ENCODE measurements around the gene EDA.

The EDA gene

DNA sequence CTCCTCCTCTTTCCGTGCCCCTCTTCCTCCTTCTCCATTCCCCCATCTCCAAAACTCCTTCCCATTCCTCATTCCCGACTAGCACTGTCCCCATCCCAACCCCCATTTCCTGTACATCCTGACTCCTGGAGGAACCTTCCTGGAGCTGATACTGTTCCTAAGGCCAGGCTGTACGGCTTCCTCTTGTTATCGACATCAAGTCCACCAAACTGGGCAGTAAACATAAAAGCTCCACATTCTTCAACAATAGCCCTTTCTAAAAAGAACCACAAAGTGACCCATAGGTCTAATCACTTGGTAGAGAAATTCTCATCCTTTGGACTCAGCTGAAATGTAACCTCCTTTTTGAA is 410.9 kb downstream of the EDA start:
- DNase-seq (ENCODE audit: low spot score): no peak

- no peak for DNase-seq (ENCODE audit: low spot score)
Observed at GRCh38 chrX:70029863-70030262, 413.9 kb downstream of the EDA start.

DNA sequence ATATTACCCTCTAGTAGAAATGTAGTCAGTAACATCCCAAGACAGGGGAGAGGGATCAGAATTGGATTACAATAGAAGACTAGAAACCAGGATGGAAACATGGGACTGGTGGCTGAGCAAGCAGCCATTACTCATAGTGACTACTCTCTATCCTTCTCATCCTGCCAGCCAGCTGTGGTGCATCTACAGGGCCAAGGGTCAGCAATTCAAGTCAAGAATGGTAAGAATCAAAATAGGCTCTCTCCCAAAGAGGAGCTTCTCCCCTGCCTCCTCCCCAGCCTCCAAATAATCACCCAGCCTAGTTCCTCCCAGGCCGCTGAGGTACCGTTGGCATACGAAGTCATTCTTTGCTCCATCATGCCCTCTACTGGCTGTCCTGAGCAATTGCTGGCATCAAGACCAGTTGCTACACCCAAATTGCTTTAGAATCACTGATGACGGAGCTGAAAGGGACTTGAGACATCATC is 414.4 kb downstream of the EDA start:
- peak; percentile 45 for DNase-seq (ENCODE audit: low spot score)

DNA sequence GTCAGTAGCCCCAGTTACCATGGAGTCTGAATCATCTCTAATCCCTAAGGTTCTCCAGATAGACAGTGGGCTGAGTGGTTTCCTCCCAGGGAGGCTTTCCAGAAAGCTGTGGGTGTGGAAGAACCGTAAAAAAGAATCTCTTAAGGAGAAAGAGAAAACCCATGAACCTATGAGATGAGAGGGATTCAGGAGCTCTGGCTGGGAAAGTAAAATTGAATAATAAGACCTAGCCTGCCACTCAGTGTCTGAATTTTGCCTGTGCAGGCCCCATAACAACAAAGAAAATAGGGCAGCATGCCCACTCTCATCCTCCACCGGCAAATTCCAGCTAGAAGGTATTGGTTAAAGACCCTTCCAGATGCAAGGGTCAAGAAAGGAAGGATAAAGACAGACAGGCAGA is 416.9 kb downstream of the EDA start:
- no peak for DNase-seq (ENCODE audit: low spot score)

GRCh38 chrX:70033348-70034051 is 417.6 kb downstream of the EDA start:
- DNase-seq (ENCODE audit: low spot score): no peak

GRCh38 chrX:70034646-70035045 is 418.7 kb downstream of the EDA start:
- no peak for DNase-seq (ENCODE audit: low spot score)

- DNase-seq (ENCODE audit: low spot score): no peak
Observed at GRCh38 chrX:70038515-70038914, 422.6 kb downstream of the EDA start.

- no peak for DNase-seq (ENCODE audit: low spot score)
Observed at GRCh38 chrX:70038951-70039350, 423.0 kb downstream of the EDA start.

DNA sequence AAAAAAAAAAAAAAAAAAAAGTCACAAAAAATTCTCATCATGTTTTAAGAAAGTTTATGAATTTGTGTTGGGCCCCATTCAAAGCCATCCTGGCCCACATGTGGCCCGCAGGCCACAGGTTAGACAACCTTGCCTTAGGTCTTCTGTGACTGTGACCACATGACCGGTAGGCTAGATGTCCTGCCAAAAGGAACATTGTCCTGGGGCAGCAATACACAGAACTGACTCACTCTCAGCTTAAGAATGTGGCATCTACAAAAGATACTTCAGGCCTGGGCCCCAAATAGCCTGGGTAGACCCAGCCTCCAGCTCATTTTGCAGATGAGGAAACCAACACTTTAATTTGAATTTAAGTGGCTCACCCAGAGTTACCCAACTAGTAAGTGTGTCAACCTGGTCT is 423.8 kb downstream of the EDA start:
- no peak for DNase-seq (ENCODE audit: low spot score)

DNA sequence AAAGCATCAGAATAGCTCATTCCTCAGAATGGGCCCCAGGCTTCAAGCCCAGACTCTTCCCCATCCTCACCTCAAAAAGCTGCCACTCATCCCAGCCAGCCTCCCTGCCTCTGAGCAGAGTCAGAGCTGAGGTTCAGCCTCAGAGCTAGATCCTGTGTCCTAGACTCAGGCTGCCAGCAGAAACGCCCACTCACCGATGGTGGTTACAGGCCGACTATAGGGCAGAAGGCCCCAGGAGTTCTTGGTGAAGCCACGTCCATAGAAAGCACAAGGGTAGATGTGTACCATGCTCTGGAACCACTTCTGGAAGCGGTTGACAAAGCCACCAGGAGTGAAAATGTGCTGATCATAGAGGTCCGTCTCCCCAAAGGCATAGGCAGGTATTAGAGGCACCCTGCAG is 426.1 kb downstream of the EDA start:
- no peak for DNase-seq (ENCODE audit: low spot score)

GRCh38 chrX:70042399-70043371 is 426.8 kb downstream of the EDA start:
- DNase-seq (ENCODE audit: low spot score): no peak

- DNase-seq (ENCODE audit: low spot score): no peak
Observed at GRCh38 chrX:70043685-70044084, 427.8 kb downstream of the EDA start.

DNA sequence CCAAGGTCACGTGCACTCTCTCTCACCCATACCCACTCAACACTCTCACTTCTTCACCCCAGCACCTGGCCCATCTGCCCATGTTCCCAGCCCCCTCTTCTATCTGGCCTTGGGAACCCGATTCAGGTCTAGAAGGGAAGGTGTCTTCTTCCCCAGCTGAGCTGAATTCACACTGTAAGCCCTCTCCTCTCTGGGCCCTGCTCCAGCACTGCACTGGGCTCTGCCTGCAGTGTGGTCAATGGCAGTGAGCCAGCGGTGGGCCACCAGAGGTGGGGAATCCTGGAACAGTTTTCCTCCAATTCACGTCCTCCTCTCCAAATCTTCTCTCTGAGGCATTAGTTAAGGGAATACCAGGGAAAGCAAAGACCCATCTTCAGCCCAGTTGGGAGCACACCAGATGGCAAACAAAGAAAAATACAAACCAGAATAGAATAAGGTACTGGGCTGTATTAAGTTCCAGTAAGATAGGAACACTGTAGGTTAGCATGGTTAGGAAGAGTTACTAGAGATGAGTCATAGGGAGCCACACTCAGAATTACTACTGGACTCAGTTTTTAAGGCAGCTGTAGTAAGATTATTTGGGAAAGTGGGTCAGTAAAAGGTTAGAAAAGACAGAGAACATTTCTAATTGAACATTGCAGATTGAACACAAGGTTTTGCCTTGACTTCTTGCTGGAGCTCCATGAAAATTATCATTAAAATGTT is 428.8 kb downstream of the EDA start:
- DNase-seq (ENCODE audit: low spot score): no peak

GRCh38 chrX:70046978-70047377 is 431.1 kb downstream of the EDA start:
- DNase-seq (ENCODE audit: low spot score): no peak

DNA sequence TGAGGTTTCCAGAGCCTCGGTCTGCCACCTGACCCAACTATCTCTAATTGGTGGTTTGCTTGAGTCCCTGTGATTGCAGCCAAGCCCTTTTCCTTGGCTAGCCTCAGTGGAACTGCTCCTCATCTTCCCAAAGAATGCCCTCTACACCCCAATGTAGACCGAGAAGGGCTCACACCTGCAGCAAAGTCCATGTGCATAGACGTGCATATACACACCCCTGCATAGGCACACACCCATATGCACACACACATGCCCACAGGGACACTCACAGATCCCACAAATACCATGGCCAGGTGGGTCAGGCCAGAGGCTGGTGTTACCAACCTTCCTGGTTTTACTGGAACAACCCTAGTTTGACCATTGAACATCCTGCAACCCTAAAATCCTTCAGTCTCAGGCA is 433.5 kb downstream of the EDA start:
- no peak for DNase-seq (ENCODE audit: low spot score)

DNA sequence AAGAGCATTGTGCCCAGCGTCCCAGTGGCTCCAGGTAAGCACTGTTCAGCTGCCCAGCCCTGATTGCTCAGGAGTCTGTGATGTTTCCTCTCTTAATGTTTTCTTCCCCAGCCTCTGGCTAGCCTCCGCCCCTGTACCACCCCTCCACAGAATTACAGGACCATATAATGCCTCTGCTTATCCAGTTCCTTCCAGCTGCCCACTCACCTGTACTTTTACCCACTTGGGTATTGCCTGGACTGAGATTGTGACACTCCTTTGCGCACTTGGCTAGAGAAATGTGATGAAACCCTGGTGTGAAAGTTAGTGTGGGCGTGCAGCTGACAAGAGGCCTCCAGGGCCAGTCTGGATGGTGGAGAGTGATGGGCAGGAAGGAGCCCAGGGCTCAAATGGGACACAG is 434.0 kb downstream of the EDA start, which contains the start of gene AWAT2:
AWAT2 (minus strand) TSS at position 14 of the 400 bp plus-strand sequence; CDS start at position 8, 6 bp downstream.
- DNase-seq (ENCODE audit: low spot score): no peak

- DNase-seq (ENCODE audit: low spot score): no peak
Observed at GRCh38 chrX:70052895-70053615, 437.1 kb downstream of the EDA start.

- no peak for DNase-seq (ENCODE audit: low spot score)
Observed at GRCh38 chrX:70054391-70054790, 438.5 kb downstream of the EDA start.

DNA sequence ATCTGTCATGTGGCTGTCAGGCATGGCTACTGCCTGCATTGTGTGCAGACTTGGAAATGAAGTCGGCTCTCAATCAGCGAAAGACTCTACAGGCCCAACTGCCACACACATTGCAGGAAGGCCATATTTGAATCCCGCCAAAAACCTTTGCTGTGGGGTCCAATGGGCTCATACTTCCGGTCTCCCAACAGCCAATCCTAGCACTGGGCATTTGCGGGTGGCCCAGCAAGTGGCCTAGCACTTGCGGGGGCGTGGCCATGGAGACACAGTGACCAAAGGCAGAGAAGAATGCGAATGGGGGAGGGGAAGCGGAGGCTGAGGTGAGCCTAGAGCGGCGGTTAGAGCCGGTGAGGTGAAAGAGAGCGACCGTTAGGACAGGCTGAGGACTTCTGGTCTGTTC is 446.2 kb downstream of the EDA start, which contains the start of gene OTUD6A:
OTUD6A (plus strand) TSS at position 382 of the 400 bp plus-strand sequence. CDS start 68 bp downstream, outside the sequence.
- DNase-seq (ENCODE audit: low spot score): no peak

DNA sequence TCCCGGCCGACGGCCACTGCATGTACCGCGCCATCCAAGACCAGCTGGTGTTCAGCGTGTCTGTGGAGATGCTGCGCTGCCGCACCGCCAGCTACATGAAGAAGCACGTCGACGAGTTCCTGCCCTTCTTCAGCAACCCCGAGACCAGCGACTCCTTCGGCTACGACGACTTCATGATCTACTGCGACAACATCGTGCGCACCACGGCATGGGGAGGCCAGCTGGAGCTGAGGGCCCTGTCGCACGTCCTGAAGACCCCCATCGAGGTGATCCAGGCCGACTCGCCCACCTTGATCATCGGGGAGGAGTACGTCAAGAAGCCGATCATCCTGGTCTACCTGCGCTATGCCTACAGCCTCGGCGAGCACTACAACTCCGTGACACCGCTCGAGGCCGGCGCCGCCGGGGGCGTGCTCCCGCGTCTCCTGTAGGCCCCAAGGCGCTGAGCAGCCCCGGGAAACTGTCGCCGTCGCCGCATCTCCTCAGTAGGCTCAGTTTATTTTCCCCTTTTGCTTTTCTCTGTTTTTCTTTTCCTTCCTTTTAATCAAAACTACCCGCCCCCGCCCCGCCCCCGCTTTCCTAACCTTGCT is 447.1 kb downstream of the EDA start:
- DNase-seq (ENCODE audit: low spot score): no peak

DNA sequence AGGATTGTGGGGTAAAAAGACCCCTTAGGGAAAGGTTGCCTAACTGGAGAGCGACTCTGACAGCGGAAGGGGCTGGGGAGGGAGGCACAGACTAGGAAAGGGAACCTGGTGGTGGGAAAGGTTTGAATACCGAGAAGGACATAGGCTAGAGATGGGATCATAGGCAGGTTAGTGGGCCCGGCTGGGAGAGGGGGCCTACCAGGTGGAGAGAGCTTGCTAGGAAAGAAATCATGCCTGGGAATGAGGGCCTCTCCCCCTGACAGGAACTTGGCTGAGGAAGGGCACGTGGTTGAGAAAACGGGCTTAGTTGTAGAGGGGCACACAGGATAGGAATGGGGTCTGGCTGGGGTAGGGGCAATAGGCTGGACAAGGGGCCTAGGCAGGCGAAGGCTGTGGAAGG is 450.7 kb downstream of the EDA start:
- DNase-seq (ENCODE audit: low spot score): no peak
